Panc1 (cell line): ENCODE data around the gene MLLT3. TPM values are rescaled to one million over a fixed set of nuclear protein-coding genes. Genes with fewer than 3 reads are reported as not detected.

Experiments used
- ATAC-seq: fragments of 200-7000 bp; cut with Tn5 transposase; 2 replicates; pipeline ENCODE4 v1.9.1; 2020; ENCODE audit warnings: mild to moderate bottlenecking, moderate library complexity
- BruUV-seq: library from RNA; stranded (reverse); fragments of 400-500 nt; replicated peaks from 2 replicates; lab custom pipeline; 2021; lab: Mats Ljungman, UMichigan
- CTCF ChIA-PET: fragments of 300-600 bp; sonication (Branson Sonifier 250); formaldehyde crosslinking; loops from one replicate; lab custom pipeline; 2022; ENCODE audit warnings: antibody characterized with exemption; lab: Charles Lee
- POLR2A ChIA-PET: fragments of 300-600 bp; sonication (Branson Sonifier 250); formaldehyde crosslinking; loops from one replicate; lab custom pipeline; 2022; ENCODE audit warnings: antibody characterized with exemption; lab: Charles Lee
- DNase-seq: peaks from one replicate; pipeline ENCODE4 v3.0.0-alpha.2; 2010; ENCODE audit warnings: low read depth, low spot score
- H3K27ac ChIP-seq: 2 replicates; pipeline ENCODE4 v1.5.1; 2011; ENCODE audit warnings: mild to moderate bottlenecking, low read length, inconsistent platforms
- H3K27me3 ChIP-seq: fragments of 200-500 bp; sonication (Bioruptor generic); 2 replicates; pipeline ENCODE4 v1.6.0; 2014; ENCODE audit warnings: low read length, inconsistent platforms; ENCODE audit not compliant: control insufficient read depth, insufficient read depth
- H3K36me3 ChIP-seq: fragments of 200-500 bp; sonication (Bioruptor generic); 2 replicates; pipeline ENCODE4 v1.5.1; 2014; ENCODE audit warnings: inconsistent platforms, mild to moderate bottlenecking, low read length, moderate library complexity; ENCODE audit not compliant: control insufficient read depth, insufficient read depth
- H3K4me1 ChIP-seq: 2 replicates; pipeline ENCODE4 v1.5.1; 2011; ENCODE audit warnings: inconsistent platforms, mild to moderate bottlenecking, low read length, moderate library complexity; ENCODE audit not compliant: control insufficient read depth, insufficient read depth
- H3K4me3 ChIP-seq, 2 experiments: 2 replicates each; pipeline ENCODE4 v1.5.1; 2011 to 2012; ENCODE audit warnings: low read depth in 2 of 2, low read length in 2 of 2, mild to moderate bottlenecking in 2 of 2, inconsistent platforms in 1 of 2, moderate library complexity in 1 of 2
- H3K9me3 ChIP-seq: fragments of 200-500 bp; sonication (Bioruptor generic); 2 replicates; pipeline ENCODE4 v1.5.1; 2014; ENCODE audit warnings: low read depth, mild to moderate bottlenecking, inconsistent platforms, low read length, moderate library complexity; ENCODE audit not compliant: control insufficient read depth, insufficient read depth
- POLR2AphosphoS5 ChIP-seq: IDR thresholded peaks from 2 replicates; pipeline ENCODE4 v1.6.1; 2012; ENCODE audit warnings: mild to moderate bottlenecking, low read depth, low read length, moderate library complexity
- REST ChIP-seq, 2 experiments: IDR thresholded peaks; 2 replicates each; pipeline ENCODE4 v1.6.1; 2011 to 2012; ENCODE audit warnings: low read depth in 2 of 2, control low read depth in 1 of 2, low read length in 1 of 2, mild to moderate bottlenecking in 1 of 2, moderate library complexity in 1 of 2; ENCODE audit not compliant: insufficient read depth in 1 of 2
- SIN3A ChIP-seq: IDR thresholded peaks from 2 replicates; pipeline ENCODE4 v1.6.1; 2012; ENCODE audit warnings: low read depth, mild to moderate bottlenecking, low read length, moderate library complexity, borderline replicate concordance; ENCODE audit not compliant: insufficient read depth
- TCF7L2 ChIP-seq: IDR thresholded peaks from 2 replicates; pipeline ENCODE4 v1.6.1; 2011; ENCODE audit warnings: mild to moderate bottlenecking, low read depth, low read length, inconsistent platforms
- in situ Hi-C: cut with HindIII; loops from 2 replicates; pipeline ENCODE4 v1.10.0; 2016; ENCODE audit warnings: low sequenced_read_pairs, low pct_unique_long_range_greater_than_20kb
- intact Hi-C: fragments of 100-400 bp; cut with micrococcal nuclease; formaldehyde crosslinking; loops from one replicate; pipeline ENCODE4 v1.10.0; 2022; ENCODE audit not compliant: unreplicated experiment
- total RNA-seq: library from RNA; stranded (reverse); gene quantifications from one replicate; pipeline ENCODE4 v1.2.1, GENCODE V29; 2021; ENCODE audit not compliant: unreplicated experiment
- TF ChIP-seq, protein P1 (sequence below): fragments of 450-650 bp; IDR thresholded peaks from 2 replicates; pipeline ENCODE4 v1.5.1; 2017; ENCODE audit warnings: mild to moderate bottlenecking

MLLT3 gene
- total RNA-seq, 1 experiment from 2014 or later = 0.49 TPM

- DNase-seq (no peak), ATAC-seq (no peak)
- TF ChIP-seq SIN3A = no peak
- no peak for TF ChIP-seq TCF7L2
- no peak for TF ChIP-seq REST (IDR thresholded peaks at IDR 0.05; ENCODE audit: insufficient read depth in 1 of 2, low read depth in 2 of 2, low read length in 1 of 2)
- no peak for TF ChIP-seq POLR2AphosphoS5
- TF ChIP-seq, protein P1, sequence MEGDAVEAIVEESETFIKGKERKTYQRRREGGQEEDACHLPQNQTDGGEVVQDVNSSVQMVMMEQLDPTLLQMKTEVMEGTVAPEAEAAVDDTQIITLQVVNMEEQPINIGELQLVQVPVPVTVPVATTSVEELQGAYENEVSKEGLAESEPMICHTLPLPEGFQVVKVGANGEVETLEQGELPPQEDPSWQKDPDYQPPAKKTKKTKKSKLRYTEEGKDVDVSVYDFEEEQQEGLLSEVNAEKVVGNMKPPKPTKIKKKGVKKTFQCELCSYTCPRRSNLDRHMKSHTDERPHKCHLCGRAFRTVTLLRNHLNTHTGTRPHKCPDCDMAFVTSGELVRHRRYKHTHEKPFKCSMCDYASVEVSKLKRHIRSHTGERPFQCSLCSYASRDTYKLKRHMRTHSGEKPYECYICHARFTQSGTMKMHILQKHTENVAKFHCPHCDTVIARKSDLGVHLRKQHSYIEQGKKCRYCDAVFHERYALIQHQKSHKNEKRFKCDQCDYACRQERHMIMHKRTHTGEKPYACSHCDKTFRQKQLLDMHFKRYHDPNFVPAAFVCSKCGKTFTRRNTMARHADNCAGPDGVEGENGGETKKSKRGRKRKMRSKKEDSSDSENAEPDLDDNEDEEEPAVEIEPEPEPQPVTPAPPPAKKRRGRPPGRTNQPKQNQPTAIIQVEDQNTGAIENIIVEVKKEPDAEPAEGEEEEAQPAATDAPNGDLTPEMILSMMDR = no peak
- no peaks in the 10 kb centered on the region for H3K36me3 ChIP-seq
- H3K9me3 ChIP-seq = no peaks in the 10 kb centered on the region
- H3K4me3 ChIP-seq = no peak overlapping the region
- in situ Hi-C loops = no loop called here
- H3K27me3 ChIP-seq = no peaks in the 10 kb centered on the region
- ChIA-PET POLR2A (no interaction called here), CTCF (no interaction called here)
- no peaks in the 10 kb centered on the region for H3K4me1 ChIP-seq
- no peak overlapping the region for H3K27ac ChIP-seq
- no TSS peak for BruUV-seq
- intact Hi-C loops = loop anchor here (10.0 kb wide), 1 partner anchor 247 kb away; no protein-coding TSS in a partner anchor
Observed at GRCh38 chr9:20358207-20358606, 264.1 kb downstream of the MLLT3 start.

- Histone ChIP-seq H3K36me3 (no peaks in the 10 kb centered on the region), H3K4me3 (no peak overlapping the region), H3K27ac (no peak overlapping the region), H3K9me3 (no peaks in the 10 kb centered on the region), H3K4me1 (no peaks in the 10 kb centered on the region), H3K27me3 (no peaks in the 10 kb centered on the region)
- TF ChIP-seq POLR2AphosphoS5 = no peak
- TF ChIP-seq REST (IDR thresholded peaks at IDR 0.05; ENCODE audit: insufficient read depth in 1 of 2, low read depth in 2 of 2, low read length in 1 of 2) = no peak
- TF ChIP-seq SIN3A = no peak
- TF ChIP-seq, protein P1 = no peak
- TF ChIP-seq TCF7L2 = no peak
- intact Hi-C loops (loop anchor here (10.0 kb wide), 1 partner anchor 248 kb away; no protein-coding TSS in a partner anchor), in situ Hi-C loops (no loop called here)
- ATAC-seq (no peak), DNase-seq (no peak)
- ChIA-PET CTCF (no interaction called here), POLR2A (no interaction called here)
- no TSS peak for BruUV-seq
Observed at GRCh38 chr9:20357037-20357432, 265.3 kb downstream of the MLLT3 start.
